Amygdala (tissue), 56 donors: ENCODE measurements around the gene NELFA.
A peak's percentile ranks its signal among the peaks of the same experiment; 100 is the strongest.

Experiments used
- DNase-seq, 56 donors: peaks; one replicate each; lab custom pipeline; 2025; lab: John Stamatoyannopoulos, UW

The NELFA gene

GRCh38 chr4:2008921-2009650, at the start of gene NELFA:
Gene NELFA, minus strand, starts transcription at chr4:2008974. Its CDS starts 15 bp downstream, at chr4:2008959.
- DNase-seq, result peak; percentile 73 to 99 (median 92)

GRCh38 chr4:2057382-2058065, 48.8 kb upstream of the NELFA start:
- no peak for DNase-seq

GRCh38 chr4:2054217-2054616, 45.4 kb upstream of the NELFA start:
- no peak for DNase-seq

- DNase-seq, result no peak
Observed at GRCh38 chr4:2051086-2051485, 42.3 kb upstream of the NELFA start.

GRCh38 chr4:2049811-2050210, 41.0 kb upstream of the NELFA start:
- DNase-seq, result no peak

- DNase-seq, result no peak
Observed at GRCh38 chr4:2049381-2049780, 40.6 kb upstream of the NELFA start.

- DNase-seq, result no peak
Observed at GRCh38 chr4:2048831-2049230, 40.1 kb upstream of the NELFA start.

- no peak for DNase-seq
Observed at GRCh38 chr4:2047781-2048581, 39.2 kb upstream of the NELFA start.

- DNase-seq, result no peak
Observed at GRCh38 chr4:2047031-2047660, 38.4 kb upstream of the NELFA start.

GRCh38 chr4:2046031-2046961, 37.5 kb upstream of the NELFA start:
- DNase-seq, result no peak

GRCh38 chr4:2045518-2045951, 36.8 kb upstream of the NELFA start:
- DNase-seq, result no peak

GRCh38 chr4:2044542-2045517, 36.1 kb upstream of the NELFA start:
- DNase-seq, result no peak

- no peak for DNase-seq
Observed at GRCh38 chr4:2044119-2044485, 35.3 kb upstream of the NELFA start.

GRCh38 chr4:2043396-2044118, 34.8 kb upstream of the NELFA start:
- DNase-seq, result no peak

- no peak for DNase-seq
Observed at GRCh38 chr4:2042947-2043395, 34.2 kb upstream of the NELFA start.

GRCh38 chr4:2042204-2042946, 33.6 kb upstream of the NELFA start:
- DNase-seq, result peak in 10 of 56 donors; percentile 36 to 76 (median 56)
